GM12872 (cell line): Measurements from ENCODE around the gene SPACA4.

Experiments used
- TF ChIP-seq, protein P1 (sequence below): IDR thresholded peaks from 3 replicates; pipeline ENCODE4 v1.5.1; 2011; ENCODE audit warnings: low read depth, mild to moderate bottlenecking, low read length, moderate library complexity; ENCODE audit not compliant: insufficient read depth

Gene SPACA4

DNA sequence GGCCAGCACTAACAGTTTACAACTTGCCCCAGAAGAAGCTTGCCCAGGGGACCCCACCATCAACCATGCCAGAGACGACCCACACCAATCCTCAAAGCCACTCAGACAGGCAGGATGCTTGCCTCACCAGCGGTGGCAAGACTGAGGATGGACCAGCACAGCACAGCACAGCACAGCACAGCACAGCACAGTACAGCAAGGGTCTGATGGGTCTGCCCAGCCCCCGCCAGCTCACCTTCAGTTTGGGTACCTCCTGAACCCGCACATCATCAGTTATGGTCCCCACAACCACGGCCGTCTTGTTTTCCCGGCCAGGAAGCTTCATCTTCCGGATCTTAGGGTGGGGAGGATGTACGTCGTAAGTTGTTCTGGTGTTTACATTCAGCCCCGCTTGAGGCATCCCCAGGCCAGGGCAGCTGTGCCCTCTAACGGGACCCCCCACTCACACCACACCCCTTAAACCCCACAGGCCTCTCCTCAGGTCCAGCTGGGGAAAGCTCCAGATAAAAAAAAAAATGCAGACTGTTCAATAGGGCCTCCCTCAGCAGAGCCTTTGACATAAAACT is 10.0 kb downstream of the SPACA4 start:
- TF ChIP-seq, protein P1, sequence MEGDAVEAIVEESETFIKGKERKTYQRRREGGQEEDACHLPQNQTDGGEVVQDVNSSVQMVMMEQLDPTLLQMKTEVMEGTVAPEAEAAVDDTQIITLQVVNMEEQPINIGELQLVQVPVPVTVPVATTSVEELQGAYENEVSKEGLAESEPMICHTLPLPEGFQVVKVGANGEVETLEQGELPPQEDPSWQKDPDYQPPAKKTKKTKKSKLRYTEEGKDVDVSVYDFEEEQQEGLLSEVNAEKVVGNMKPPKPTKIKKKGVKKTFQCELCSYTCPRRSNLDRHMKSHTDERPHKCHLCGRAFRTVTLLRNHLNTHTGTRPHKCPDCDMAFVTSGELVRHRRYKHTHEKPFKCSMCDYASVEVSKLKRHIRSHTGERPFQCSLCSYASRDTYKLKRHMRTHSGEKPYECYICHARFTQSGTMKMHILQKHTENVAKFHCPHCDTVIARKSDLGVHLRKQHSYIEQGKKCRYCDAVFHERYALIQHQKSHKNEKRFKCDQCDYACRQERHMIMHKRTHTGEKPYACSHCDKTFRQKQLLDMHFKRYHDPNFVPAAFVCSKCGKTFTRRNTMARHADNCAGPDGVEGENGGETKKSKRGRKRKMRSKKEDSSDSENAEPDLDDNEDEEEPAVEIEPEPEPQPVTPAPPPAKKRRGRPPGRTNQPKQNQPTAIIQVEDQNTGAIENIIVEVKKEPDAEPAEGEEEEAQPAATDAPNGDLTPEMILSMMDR = no peak

DNA sequence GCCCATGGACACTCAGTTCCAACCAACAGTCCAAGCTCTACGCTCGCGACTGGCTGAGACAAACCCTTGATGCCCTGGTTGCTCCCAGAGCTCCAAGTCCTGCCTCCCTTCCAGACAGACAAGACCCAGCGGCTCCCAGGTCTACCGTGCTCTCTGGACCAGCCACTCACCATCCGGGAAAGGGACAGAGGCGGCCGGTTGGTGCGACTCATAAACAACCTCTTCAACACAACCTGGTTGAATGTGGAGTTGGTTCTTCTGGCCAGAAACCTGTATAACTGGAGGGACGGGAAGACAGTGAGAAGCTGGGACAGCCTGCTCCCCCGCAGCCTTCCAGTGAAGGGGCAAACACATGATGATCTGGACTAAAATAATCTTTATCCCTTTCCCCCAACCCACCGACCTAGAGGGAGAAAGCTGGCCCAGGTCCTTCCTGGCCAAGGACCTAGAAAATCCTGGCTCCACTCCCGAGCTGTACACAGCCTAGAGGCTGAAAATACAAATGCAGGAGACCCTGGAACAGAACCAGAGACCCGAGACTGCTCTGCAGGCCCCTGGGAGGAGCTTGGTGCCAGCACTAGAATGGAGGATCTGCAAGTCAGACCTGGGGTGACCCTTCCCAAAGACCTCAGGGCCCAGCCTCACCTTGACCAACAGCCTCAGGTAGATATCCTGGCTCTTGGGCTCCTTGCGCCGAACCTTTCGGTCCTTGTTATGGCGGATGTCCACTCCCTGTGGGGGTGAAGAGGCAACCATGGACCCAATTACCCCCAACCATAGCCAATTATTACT is 10.8 kb downstream of the SPACA4 start:
- TF ChIP-seq, protein P1 = 0 out of 3 replicates have a peak, but pooled peaks have one; percentile 6

DNA sequence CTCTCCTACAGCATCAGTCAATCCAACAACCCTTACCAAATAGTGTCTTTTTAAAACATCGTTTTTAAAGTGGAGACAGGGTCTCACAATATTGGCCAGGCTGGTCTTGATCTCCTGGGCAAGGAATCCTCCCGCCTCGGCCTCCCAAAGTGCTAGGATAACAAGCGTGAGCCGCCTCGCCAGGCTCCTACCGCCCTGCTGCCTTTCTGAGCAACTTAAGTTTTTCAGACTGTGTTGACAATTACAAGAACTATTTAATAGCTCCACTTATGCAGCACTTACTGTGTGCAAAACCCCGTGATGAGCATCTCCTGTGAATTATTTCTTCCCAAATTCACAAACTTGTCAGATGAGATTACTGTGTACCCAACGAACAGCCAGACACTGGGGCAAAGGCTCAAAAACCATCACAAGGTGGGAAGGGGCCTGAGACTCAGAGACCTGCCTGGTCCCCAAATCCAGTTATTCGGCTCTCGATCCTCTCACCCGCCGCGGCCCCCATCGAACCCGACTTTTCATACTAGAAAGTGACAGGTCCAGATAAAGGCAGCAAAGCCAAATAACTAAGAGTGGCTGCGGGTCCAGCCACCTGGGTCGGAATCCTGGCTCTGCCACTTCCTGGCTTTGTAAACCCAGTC is 11.9 kb downstream of the SPACA4 start:
- TF ChIP-seq, protein P1 = no peak

- TF ChIP-seq, protein P1 = no peak
Measured at GRCh38 chr19:48618916-48619691, 12.6 kb downstream of the SPACA4 start, which contains the start of the genes RPL18 and SPHK2. Gene RPL18, minus strand, starts transcription at chr19:48619178. Its CDS starts 35 bp downstream, at chr19:48619143. Gene SPHK2, plus strand, starts transcription at chr19:48619506. Its CDS starts 1,009 bp downstream, at chr19:48620515.

- TF ChIP-seq, protein P1 = no peak
Measured at GRCh38 chr19:48619692-48620585, 13.4 kb downstream of the SPACA4 start.

DNA sequence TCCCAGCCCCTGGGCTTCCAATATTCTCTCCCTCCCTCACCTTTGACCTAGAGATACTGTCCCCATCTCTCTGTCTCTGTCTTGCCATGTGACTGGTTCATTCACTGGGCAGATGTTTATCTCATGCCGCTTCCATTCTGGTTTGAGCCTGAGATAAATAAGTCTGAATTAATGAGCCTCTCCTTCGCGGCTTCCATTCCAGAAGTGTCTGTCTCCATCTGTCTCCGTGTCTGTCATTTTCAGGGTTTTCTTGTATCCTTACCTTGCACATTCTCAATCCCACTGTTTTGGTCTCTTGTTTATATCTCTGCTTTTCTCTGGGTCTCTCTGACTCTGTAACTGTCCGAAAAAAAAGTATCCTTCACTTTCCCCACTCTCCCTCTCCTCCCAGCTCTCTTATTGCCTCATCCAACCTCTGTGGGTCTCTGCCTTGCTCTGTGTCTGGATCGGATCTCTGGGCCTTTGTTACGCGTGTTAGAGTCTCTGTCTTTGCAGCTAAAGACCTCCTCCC is 17.1 kb downstream of the SPACA4 start:
- TF ChIP-seq, protein P1 = no peak
